Karpas-422 (cell line): ENCODE data around the gene UBAP2L. TPM values are rescaled to one million over a fixed set of nuclear protein-coding genes. Genes with fewer than 3 reads are reported as not detected.
"Not testable (repeated sequence)": the region's sequence is repeated elsewhere in the genome, so short reads cannot be mapped to it uniquely, and the experiment has no call there.

Source experiments
- DNase-seq: peaks from one replicate; pipeline ENCODE4 v3.0.0-alpha.2; 2015
- H2AFZ ChIP-seq: fragments of 200-600 bp; sonication (generic); 2 replicates; pipeline ENCODE4 v1.6.1; 2014; ENCODE audit warnings: antibody characterized with exemption, low read length, mixed read lengths
- H3K27ac ChIP-seq: fragments of 200-600 bp; sonication (generic); 2 replicates; pipeline ENCODE4 v1.5.1; 2014; ENCODE audit warnings: mild to moderate bottlenecking, low read length, moderate library complexity
- H3K27me3 ChIP-seq: fragments of 200-600 bp; sonication (generic); 2 replicates; pipeline ENCODE4 v1.6.1; 2014; ENCODE audit warnings: low read length, mixed read lengths
- H3K36me3 ChIP-seq: fragments of 200-600 bp; sonication (generic); 2 replicates; pipeline ENCODE4 v1.6.1; 2014; ENCODE audit warnings: low read length, mixed read lengths; ENCODE audit not compliant: insufficient read depth
- H3K4me1 ChIP-seq: fragments of 200-600 bp; sonication (generic); 2 replicates; pipeline ENCODE4 v1.6.1; 2014; ENCODE audit warnings: mild to moderate bottlenecking, low read length, mixed read lengths
- H3K4me2 ChIP-seq: fragments of 200-600 bp; sonication (generic); 2 replicates; pipeline ENCODE4 v1.6.1; 2014; ENCODE audit warnings: low read length, low read depth, mild to moderate bottlenecking; ENCODE audit not compliant: poor library complexity, severe bottlenecking
- H3K4me3 ChIP-seq: fragments of 200-600 bp; sonication (generic); 2 replicates; pipeline ENCODE4 v1.5.1; 2014; ENCODE audit warnings: mild to moderate bottlenecking, antibody characterized with exemption, low read length, mixed read lengths
- H3K79me2 ChIP-seq: fragments of 200-600 bp; sonication (generic); 2 replicates; pipeline ENCODE4 v1.6.1; 2014; ENCODE audit warnings: mild to moderate bottlenecking, low read length, mixed read lengths
- H3K9ac ChIP-seq: fragments of 200-600 bp; sonication (generic); 2 replicates; pipeline ENCODE4 v1.6.0; 2014; ENCODE audit warnings: low read length
- H3K9me2 ChIP-seq: fragments of 200-600 bp; sonication (generic), shearing (Covaris generic); replicated peaks from 2 replicates; pipeline ENCODE4 v1.6.0; 2014; ENCODE audit warnings: mild to moderate bottlenecking, low read length, moderate library complexity; ENCODE audit not compliant: insufficient read depth
- H3K9me3 ChIP-seq: fragments of 300-700, 200-600 bp; sonication (generic); 2 replicates; pipeline ENCODE4 v1.6.1; 2014; ENCODE audit warnings: low read length, mixed read lengths
- H4K20me1 ChIP-seq: fragments of 200-600 bp; sonication (generic); 2 replicates; pipeline ENCODE4 v1.6.1; 2014; ENCODE audit warnings: mild to moderate bottlenecking, antibody characterized with exemption, low read length, low read depth; ENCODE audit not compliant: insufficient read depth
- total RNA-seq: library from RNA; depleted of rRNA; stranded (reverse); fragments of >200 nt; shearing (Covaris generic); gene quantifications from 2 replicates; pipeline ENCODE4 v1.2.3, GENCODE V29; 2014; ENCODE audit warnings: low replicate concordance

Gene UBAP2L
- total RNA-seq, 1 experiment from 2014 or later: 119 TPM

- Histone ChIP-seq H4K20me1 (no peaks in the 10 kb centered on the region), H3K9ac (no peak overlapping the region), H3K4me2 (no peak overlapping the region), H2AFZ (no peak overlapping the region), H3K79me2 (no peaks in the 10 kb centered on the region), H3K9me2 (no peaks in the 10 kb centered on the region), H3K4me3 (no peak overlapping the region), H3K27ac (no peak overlapping the region), H3K4me1 (no peaks in the 10 kb centered on the region), H3K27me3 (no peaks in the 10 kb centered on the region), H3K9me3 (peaks cover 9% of the 10 kb centered on the region; the same call in 1 of the 2 replicates), H3K36me3 (no peaks in the 10 kb centered on the region)
- DNase-seq: no peak
Measured at GRCh38 chr1:154290921-154291320, 70.2 kb downstream of the UBAP2L start.

GRCh38 chr1:154295408-154296235 lies 74.9 kb downstream of the UBAP2L start:
- no peak for DNase-seq
- Histone ChIP-seq H2AFZ (no peak overlapping the region), H3K27me3 (no peaks in the 10 kb centered on the region), H3K9ac (no peak overlapping the region), H3K4me1 (no peaks in the 10 kb centered on the region), H3K4me3 (no peak overlapping the region), H4K20me1 (no peaks in the 10 kb centered on the region), H3K4me2 (no peak overlapping the region), H3K9me2 (no peaks in the 10 kb centered on the region), H3K27ac (no peak overlapping the region), H3K79me2 (no peaks in the 10 kb centered on the region), H3K9me3 (peaks cover 9% of the 10 kb centered on the region; the same call in 1 of the 2 replicates), H3K36me3 (no peaks in the 10 kb centered on the region)

- H3K27me3 ChIP-seq: no peaks in the 10 kb centered on the region
- H3K4me2 ChIP-seq: no peak overlapping the region
- DNase-seq: no peak
- no peak overlapping the region for H3K4me3 ChIP-seq
- no peaks in the 10 kb centered on the region for H3K36me3 ChIP-seq
- no peaks in the 10 kb centered on the region for H4K20me1 ChIP-seq
- no peak overlapping the region for H2AFZ ChIP-seq
- H3K79me2 ChIP-seq: no peaks in the 10 kb centered on the region
- no peaks in the 10 kb centered on the region for H3K9me3 ChIP-seq
- H3K9ac ChIP-seq: no peak overlapping the region
- no peak overlapping the region for H3K27ac ChIP-seq
- H3K4me1 ChIP-seq: no peaks in the 10 kb centered on the region
- H3K9me2 ChIP-seq: no peaks in the 10 kb centered on the region
Measured at GRCh38 chr1:154301582-154301981, 80.8 kb downstream of the UBAP2L start.

- Histone ChIP-seq H3K9me3 (no peaks in the 10 kb centered on the region), H3K4me1 (no peaks in the 10 kb centered on the region), H3K9ac (no peak overlapping the region), H4K20me1 (no peaks in the 10 kb centered on the region), H3K27me3 (no peaks in the 10 kb centered on the region), H3K36me3 (no peaks in the 10 kb centered on the region), H3K27ac (no peak overlapping the region), H3K4me2 (no peak overlapping the region), H3K9me2 (no peaks in the 10 kb centered on the region), H2AFZ (no peak overlapping the region), H3K79me2 (no peaks in the 10 kb centered on the region), H3K4me3 (no peak overlapping the region)
- no peak for DNase-seq
Measured at GRCh38 chr1:154304664-154305337, 84.0 kb downstream of the UBAP2L start.

GRCh38 chr1:154306151-154306550 lies 85.4 kb downstream of the UBAP2L start:
- Histone ChIP-seq H3K36me3 (no peaks in the 10 kb centered on the region), H3K4me3 (no peak overlapping the region), H3K4me1 (no peaks in the 10 kb centered on the region), H4K20me1 (no peaks in the 10 kb centered on the region), H3K9ac (no peak overlapping the region), H2AFZ (no peak overlapping the region), H3K79me2 (no peaks in the 10 kb centered on the region), H3K9me3 (no peaks in the 10 kb centered on the region), H3K27ac (no peak overlapping the region), H3K27me3 (no peaks in the 10 kb centered on the region), H3K9me2 (no peaks in the 10 kb centered on the region), H3K4me2 (no peak overlapping the region)
- no peak for DNase-seq

- DNase-seq, H3K36me3 ChIP-seq, H3K4me1 ChIP-seq, H3K9ac ChIP-seq, H3K9me3 ChIP-seq, H3K79me2 ChIP-seq, H3K4me2 ChIP-seq, H3K27ac ChIP-seq, H3K4me3 ChIP-seq, H3K27me3 ChIP-seq, H2AFZ ChIP-seq, H3K9me2 ChIP-seq, H4K20me1 ChIP-seq: not testable (repeated sequence)
Measured at GRCh38 chr1:154307670-154308270, 87.0 kb downstream of the UBAP2L start.

- H3K4me2 ChIP-seq, H3K27me3 ChIP-seq, DNase-seq, H3K36me3 ChIP-seq, H3K9me3 ChIP-seq, H3K9ac ChIP-seq, H2AFZ ChIP-seq, H3K4me3 ChIP-seq, H4K20me1 ChIP-seq, H3K4me1 ChIP-seq, H3K79me2 ChIP-seq, H3K9me2 ChIP-seq, H3K27ac ChIP-seq: not testable (repeated sequence)
Measured at GRCh38 chr1:154309136-154309535, 88.4 kb downstream of the UBAP2L start.

GRCh38 chr1:154312229-154313065 lies 91.7 kb downstream of the UBAP2L start:
- not testable (repeated sequence) for H4K20me1 ChIP-seq, H3K4me2 ChIP-seq, H3K36me3 ChIP-seq, H3K4me3 ChIP-seq, H3K27ac ChIP-seq, H3K9me3 ChIP-seq, H3K27me3 ChIP-seq, H3K79me2 ChIP-seq, H3K9me2 ChIP-seq, H3K4me1 ChIP-seq, H2AFZ ChIP-seq, DNase-seq, H3K9ac ChIP-seq
